PC-9 (cell line): ENCODE results near the gene UCHL3. TPM values are rescaled to one million over a fixed set of nuclear protein-coding genes. Genes with fewer than 3 reads are reported as not detected.
A peak's percentile ranks its signal among the peaks of the same experiment; 100 is the strongest.

Experiments
- BruUV-seq: library from RNA; stranded (reverse); fragments of 400-500 nt; replicated peaks from 2 replicates; lab custom pipeline; 2021; lab: Mats Ljungman, UMichigan
- CTCF ChIA-PET: fragments of 300-600 bp; sonication (Branson Sonifier 250); formaldehyde crosslinking; loops from one replicate; lab custom pipeline; 2022; ENCODE audit warnings: antibody characterized with exemption; lab: Charles Lee
- POLR2A ChIA-PET: fragments of 300-600 bp; sonication (Branson Sonifier 250); formaldehyde crosslinking; loops from one replicate; lab custom pipeline; 2022; ENCODE audit warnings: antibody characterized with exemption; ENCODE audit not compliant: unreplicated experiment; lab: Charles Lee
- DNase-seq, 2 experiments: peaks; one replicate each; pipeline versions ENCODE4 v3.0.0 to v3.0.0-alpha.2; 2015 to 2022; ENCODE audit warnings: mixed read lengths in 1 of 2
- H2AFZ ChIP-seq: fragments of 200-600 bp; sonication (generic); 2 replicates; pipeline ENCODE4 v1.8.1; 2017; ENCODE audit warnings: antibody characterized with exemption
- H3F3A ChIP-seq: fragments of 200-600 bp; sonication (generic); 2 replicates; pipeline ENCODE4 v1.8.1; 2017; ENCODE audit warnings: antibody characterized with exemption, mild to moderate bottlenecking, low read depth; ENCODE audit not compliant: insufficient read depth
- H3K27ac ChIP-seq: fragments of 200-600 bp; sonication (generic); 2 replicates; pipeline ENCODE4 v1.6.1; 2016; ENCODE audit warnings: mixed run types
- H3K27me3 ChIP-seq: fragments of 200-600 bp; sonication (generic); 2 replicates; pipeline ENCODE4 v1.6.1; 2016; ENCODE audit warnings: low read depth, mixed run types; ENCODE audit not compliant: insufficient read depth
- H3K36me3 ChIP-seq: fragments of 200-600 bp; sonication (generic); 2 replicates; pipeline ENCODE4 v1.6.1; 2016; ENCODE audit warnings: low read depth, mixed run types
- H3K4me1 ChIP-seq: fragments of 200-600 bp; sonication (generic); replicated peaks from 2 replicates; pipeline ENCODE4 v1.6.1; 2016; ENCODE audit warnings: mixed run types; ENCODE audit not compliant: insufficient read depth
- H3K4me2 ChIP-seq: fragments of 200-600 bp; sonication (generic); 2 replicates; pipeline ENCODE4 v1.6.1; 2017; ENCODE audit warnings: mixed run types
- H3K4me3 ChIP-seq: fragments of 200-600 bp; sonication (generic); 2 replicates; pipeline ENCODE4 v1.6.1; 2016; ENCODE audit warnings: mixed run types
- H3K79me2 ChIP-seq: fragments of 200-600 bp; sonication (generic); 2 replicates; pipeline ENCODE4 v1.6.1; 2017; ENCODE audit warnings: low read depth, mixed run types
- H3K9me2 ChIP-seq: fragments of 200-600 bp; sonication (generic); 2 replicates; pipeline ENCODE4 v1.8.1; 2017; ENCODE audit warnings: mild to moderate bottlenecking; ENCODE audit not compliant: insufficient read depth
- H3K9me3 ChIP-seq: fragments of 200-600 bp; sonication (generic); 2 replicates; pipeline ENCODE4 v1.8.1; 2016; ENCODE audit warnings: low read depth; ENCODE audit not compliant: insufficient read depth
- H4K20me1 ChIP-seq: fragments of 200-600 bp; sonication (generic); 2 replicates; pipeline ENCODE4 v1.8.1; 2017; ENCODE audit not compliant: insufficient read depth
- CTCF ChIP-seq: fragments of 200-600 bp; sonication (generic); conservative IDR thresholded peaks from 2 replicates; pipeline ENCODE4 v1.6.1; 2017; ENCODE audit warnings: mixed run types, antibody characterized with exemption, mild to moderate bottlenecking, moderate library complexity
- EZH2 ChIP-seq: fragments of 200-600 bp; sonication (generic); IDR thresholded peaks from 2 replicates; pipeline ENCODE4 v1.8.0; 2017; ENCODE audit warnings: antibody characterized with exemption, low read depth
- intact Hi-C: fragments of 100-400 bp; cut with micrococcal nuclease; formaldehyde crosslinking; loops from one replicate; pipeline ENCODE4 v1.10.0; 2022; ENCODE audit not compliant: unreplicated experiment
- total RNA-seq: library from RNA; stranded (reverse); gene quantifications from 2 replicates; pipeline ENCODE4 v1.2.3, GENCODE V29; 2021

The UCHL3 gene
- total RNA-seq, 1 experiment from 2014 or later, result 54.9 TPM

DNA sequence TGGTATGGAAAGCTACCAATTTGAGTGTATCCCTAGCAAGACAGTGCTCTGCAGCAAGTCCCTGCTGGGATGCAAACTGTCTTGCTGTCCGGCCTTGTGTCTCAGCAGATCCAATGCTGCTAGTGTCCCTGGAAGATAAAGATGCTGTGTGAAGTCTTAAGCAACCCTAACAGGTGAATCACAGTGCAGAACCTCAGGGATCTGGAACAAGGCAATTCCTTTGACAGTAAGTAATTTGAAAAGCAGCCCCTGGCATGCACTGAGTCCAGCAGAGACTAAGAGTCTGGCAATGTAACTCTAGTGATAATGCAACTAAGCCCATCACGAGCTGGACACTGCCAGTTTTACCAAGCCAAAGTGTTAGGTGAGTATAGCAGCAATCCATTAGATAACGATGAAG, 1.7 kb upstream of the UCHL3 start:
- CTCF ChIA-PET, result no interaction called here
- intact Hi-C loops, result loop anchor here (2.0 kb wide), 1 partner anchor 175 kb away; no protein-coding TSS in a partner anchor
- H3K36me3 ChIP-seq, result peaks cover 9% of the 10 kb centered on the region; the same call in 1 of the 2 replicates
- no peaks in the 10 kb centered on the region for H3K27me3 ChIP-seq
- peaks cover 9% of the 10 kb centered on the region; the same call in 1 of the 2 replicates for H3F3A ChIP-seq
- TF ChIP-seq CTCF (no peak), EZH2 (no peak)
- H2AFZ ChIP-seq, result no peak overlapping the region
- H3K9me3 ChIP-seq, result no peaks in the 10 kb centered on the region
- H3K4me3 ChIP-seq, result no peak overlapping the region
- DNase-seq, result no peak
- peaks cover 27% of the 10 kb centered on the region for H3K79me2 ChIP-seq
- no peak overlapping the region for H3K27ac ChIP-seq
- BruUV-seq, result no TSS peak
- H3K9me2 ChIP-seq, result no peaks in the 10 kb centered on the region
- peaks cover 45% of the 10 kb centered on the region for H3K4me1 ChIP-seq
- H4K20me1 ChIP-seq, result no peaks in the 10 kb centered on the region
- POLR2A ChIA-PET, result no interaction called here
- H3K4me2 ChIP-seq, result 0 out of 2 replicates have a peak overlapping the region, but pooled peaks have one; percentile 74

- H3K4me3 ChIP-seq, result peak overlapping the region; percentile 87
- peak; percentile 57 to 83 for DNase-seq
- ChIA-PET POLR2A (interaction anchor here (0.6 kb wide), 1 partner anchor 40 kb away, joined by 6 read pairs; no protein-coding TSS in a partner anchor), CTCF (interaction anchor here (0.7 to 1.7 kb wide), 4 partner anchors 12 to 193 kb away, joined by 3 to 14 read pairs (median 12); partner anchors contain the start of genes COMMD6 and TBC1D4)
- BruUV-seq, result TSS peak; percentile 29
- H3K27me3 ChIP-seq, result no peaks in the 10 kb centered on the region
- no peaks in the 10 kb centered on the region for H3K9me3 ChIP-seq
- peaks cover 37% of the 10 kb centered on the region for H3K4me1 ChIP-seq
- no peaks in the 10 kb centered on the region; the same call in 1 of the 2 replicates for H4K20me1 ChIP-seq
- H3K9me2 ChIP-seq, result no peaks in the 10 kb centered on the region
- H3K79me2 ChIP-seq, result peaks cover 49% of the 10 kb centered on the region
- H2AFZ ChIP-seq, result peak overlapping the region; percentile 94
- H3K36me3 ChIP-seq, result peaks cover 29% of the 10 kb centered on the region
- H3K4me2 ChIP-seq, result peak overlapping the region; percentile 74
- peak overlapping the region; percentile 66 for H3K27ac ChIP-seq
- peaks cover 9% of the 10 kb centered on the region; the same call in 1 of the 2 replicates for H3F3A ChIP-seq
- TF ChIP-seq EZH2 (no peak), CTCF (no peak)
- intact Hi-C loops, result no loop called here
Observed at GRCh38 chr13:75550159-75550567, 572 bp downstream of the UCHL3 start.

DNA sequence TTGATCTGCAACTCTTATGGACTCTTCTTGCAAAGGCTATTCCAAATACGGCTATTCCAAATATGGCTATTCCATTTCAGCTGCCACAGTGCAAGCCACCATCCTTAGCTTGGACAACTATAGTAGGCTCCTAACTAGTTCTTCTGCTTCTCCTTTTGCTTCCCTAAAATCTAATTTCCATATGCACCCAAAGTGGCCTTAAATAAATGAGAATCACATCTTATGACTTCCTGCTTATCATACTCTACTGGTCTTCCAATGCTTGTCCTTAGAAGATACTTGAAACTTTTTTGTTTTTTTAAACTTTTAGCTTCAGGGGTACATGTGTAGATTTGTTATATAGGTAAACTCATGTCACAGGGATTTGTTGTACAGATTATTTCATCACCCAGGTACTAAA, 4.9 kb downstream of the UCHL3 start:
- no peak overlapping the region for H2AFZ ChIP-seq
- no TSS peak for BruUV-seq
- H3K4me1 ChIP-seq, result peaks cover 23% of the 10 kb centered on the region
- ChIA-PET POLR2A (no interaction called here), CTCF (interaction anchor here (0.6 kb wide), 1 partner anchor 80 kb away, joined by 3 read pairs; no protein-coding TSS in a partner anchor)
- intact Hi-C loops, result no loop called here
- peaks cover 30% of the 10 kb centered on the region for H3K36me3 ChIP-seq
- TF ChIP-seq CTCF (no peak), EZH2 (no peak)
- no peaks in the 10 kb centered on the region for H3F3A ChIP-seq
- H4K20me1 ChIP-seq, result no peaks in the 10 kb centered on the region; the same call in 1 of the 2 replicates
- H3K9me3 ChIP-seq, result no peaks in the 10 kb centered on the region
- no peak overlapping the region for H3K4me3 ChIP-seq
- peaks cover 76% of the 10 kb centered on the region for H3K79me2 ChIP-seq
- no peak for DNase-seq
- H3K27ac ChIP-seq, result no peak overlapping the region
- H3K4me2 ChIP-seq, result no peak overlapping the region
- H3K9me2 ChIP-seq, result no peaks in the 10 kb centered on the region
- H3K27me3 ChIP-seq, result no peaks in the 10 kb centered on the region
